RWPE2 (cell line): ENCODE data around the gene GPC2.

Experiments used
- ATAC-seq: fragments of 200-7000 bp; cut with Tn5 transposase; 3 replicates; pipeline ENCODE4 v1.9.1; 2021; ENCODE audit warnings: low read depth
- DNase-seq: peaks from one replicate; pipeline ENCODE4 v3.0.0-alpha.2; 2020; ENCODE audit warnings: low spot score
- H3K27ac ChIP-seq: fragments of 450-650 bp; 2 replicates; pipeline ENCODE4 v1.5.1; 2017; ENCODE audit warnings: mild to moderate bottlenecking; ENCODE audit not compliant: poor library complexity, severe bottlenecking
- H3K27me3 ChIP-seq: fragments of 250-450 bp; sonication (Bioruptor Pico); 2 replicates; pipeline ENCODE4 v1.5.1; 2021; ENCODE audit warnings: mild to moderate bottlenecking, moderate library complexity; ENCODE audit not compliant: insufficient read depth, poor library complexity, severe bottlenecking
- H3K36me3 ChIP-seq: fragments of 250-450 bp; sonication (Bioruptor Pico); 2 replicates; pipeline ENCODE4 v1.5.1; 2020; ENCODE audit warnings: low read depth, mild to moderate bottlenecking, moderate library complexity
- H3K4me1 ChIP-seq: fragments of 250-450 bp; sonication (Bioruptor Pico); 2 replicates; pipeline ENCODE4 v1.5.1; 2021; ENCODE audit warnings: mild to moderate bottlenecking, moderate library complexity; ENCODE audit not compliant: insufficient read depth, poor library complexity, severe bottlenecking
- H3K4me3 ChIP-seq: fragments of 250-450 bp; sonication (Bioruptor Pico); 2 replicates; pipeline ENCODE4 v1.5.1; 2021; ENCODE audit warnings: mild to moderate bottlenecking, moderate library complexity; ENCODE audit not compliant: severe bottlenecking
- H3K9me3 ChIP-seq: fragments of 250-450 bp; sonication (Bioruptor Pico); 2 replicates; pipeline ENCODE4 v1.5.1; 2021; ENCODE audit warnings: mild to moderate bottlenecking, moderate library complexity; ENCODE audit not compliant: severe bottlenecking
- TF ChIP-seq, protein P1 (sequence below): fragments of 450-650 bp; IDR thresholded peaks from one replicate; pipeline ENCODE4 v1.5.1; 2017; ENCODE audit warnings: mild to moderate bottlenecking, moderate library complexity; ENCODE audit not compliant: poor library complexity, severe bottlenecking

Gene GPC2

DNA sequence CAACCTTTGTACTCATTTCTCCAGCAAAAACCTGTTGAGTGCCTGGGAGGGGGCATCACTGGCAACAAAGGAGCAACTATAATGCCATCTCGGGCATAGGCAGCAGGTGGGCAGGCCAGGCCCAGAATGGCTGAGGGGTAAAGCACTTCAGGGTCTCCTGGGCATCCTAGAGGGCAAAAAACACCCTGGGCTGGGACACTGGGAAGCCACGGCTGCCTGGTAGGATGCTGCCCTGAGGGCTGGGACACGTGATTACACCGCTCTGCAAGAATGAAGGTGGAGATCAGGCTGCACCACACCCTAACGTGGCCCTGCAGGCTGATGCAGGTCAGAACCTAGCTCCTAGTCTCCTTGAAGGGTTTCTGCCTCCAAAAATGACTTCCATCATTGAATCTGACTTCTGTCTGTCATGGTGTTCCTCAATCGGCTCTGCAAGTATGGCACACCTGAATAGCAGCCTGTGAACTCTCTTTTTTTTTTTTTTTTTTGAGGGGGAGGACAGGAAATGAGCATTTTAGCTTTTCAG lies 14.1 kb downstream of the GPC2 start:
- Histone ChIP-seq H3K27ac (peak overlapping the region; percentile 52), H3K4me1 (peaks cover 7% of the 10 kb centered on the region), H3K36me3 (no peaks in the 10 kb centered on the region), H3K4me3 (no peak overlapping the region), H3K27me3 (no peaks in the 10 kb centered on the region), H3K9me3 (no peaks in the 10 kb centered on the region)
- TF ChIP-seq, protein P1, sequence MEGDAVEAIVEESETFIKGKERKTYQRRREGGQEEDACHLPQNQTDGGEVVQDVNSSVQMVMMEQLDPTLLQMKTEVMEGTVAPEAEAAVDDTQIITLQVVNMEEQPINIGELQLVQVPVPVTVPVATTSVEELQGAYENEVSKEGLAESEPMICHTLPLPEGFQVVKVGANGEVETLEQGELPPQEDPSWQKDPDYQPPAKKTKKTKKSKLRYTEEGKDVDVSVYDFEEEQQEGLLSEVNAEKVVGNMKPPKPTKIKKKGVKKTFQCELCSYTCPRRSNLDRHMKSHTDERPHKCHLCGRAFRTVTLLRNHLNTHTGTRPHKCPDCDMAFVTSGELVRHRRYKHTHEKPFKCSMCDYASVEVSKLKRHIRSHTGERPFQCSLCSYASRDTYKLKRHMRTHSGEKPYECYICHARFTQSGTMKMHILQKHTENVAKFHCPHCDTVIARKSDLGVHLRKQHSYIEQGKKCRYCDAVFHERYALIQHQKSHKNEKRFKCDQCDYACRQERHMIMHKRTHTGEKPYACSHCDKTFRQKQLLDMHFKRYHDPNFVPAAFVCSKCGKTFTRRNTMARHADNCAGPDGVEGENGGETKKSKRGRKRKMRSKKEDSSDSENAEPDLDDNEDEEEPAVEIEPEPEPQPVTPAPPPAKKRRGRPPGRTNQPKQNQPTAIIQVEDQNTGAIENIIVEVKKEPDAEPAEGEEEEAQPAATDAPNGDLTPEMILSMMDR = no peak
- ATAC-seq = peak; percentile 87
- DNase-seq = no peak

DNA sequence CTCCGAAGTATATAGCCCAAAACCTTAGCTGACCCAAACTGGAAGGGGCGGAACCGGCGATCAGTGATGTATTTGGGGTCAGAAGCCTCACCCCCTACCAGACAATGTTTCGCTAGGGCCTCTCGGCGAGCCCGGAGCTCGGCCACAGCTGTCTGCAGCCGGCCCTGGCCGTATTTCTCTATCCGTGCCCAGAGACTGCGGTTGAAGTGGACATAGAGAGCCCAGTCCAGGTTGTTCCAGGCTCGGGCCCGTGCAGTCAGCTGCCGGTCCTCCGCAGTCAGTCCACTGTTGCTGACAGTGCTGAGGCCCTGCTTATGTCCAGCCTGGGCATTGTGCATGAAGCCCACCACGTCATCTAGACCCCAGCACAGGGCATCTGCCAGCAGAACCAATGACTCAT lies 17.1 kb downstream of the GPC2 start:
- no peaks in the 10 kb centered on the region for H3K9me3 ChIP-seq
- no peaks in the 10 kb centered on the region for H3K27me3 ChIP-seq
- peaks cover 21% of the 10 kb centered on the region for H3K36me3 ChIP-seq
- no peak overlapping the region for H3K4me3 ChIP-seq
- no peak for DNase-seq
- H3K27ac ChIP-seq = no peak overlapping the region
- H3K4me1 ChIP-seq = peaks cover 4% of the 10 kb centered on the region
- ATAC-seq = no peak
- TF ChIP-seq, protein P1 = no peak

DNA sequence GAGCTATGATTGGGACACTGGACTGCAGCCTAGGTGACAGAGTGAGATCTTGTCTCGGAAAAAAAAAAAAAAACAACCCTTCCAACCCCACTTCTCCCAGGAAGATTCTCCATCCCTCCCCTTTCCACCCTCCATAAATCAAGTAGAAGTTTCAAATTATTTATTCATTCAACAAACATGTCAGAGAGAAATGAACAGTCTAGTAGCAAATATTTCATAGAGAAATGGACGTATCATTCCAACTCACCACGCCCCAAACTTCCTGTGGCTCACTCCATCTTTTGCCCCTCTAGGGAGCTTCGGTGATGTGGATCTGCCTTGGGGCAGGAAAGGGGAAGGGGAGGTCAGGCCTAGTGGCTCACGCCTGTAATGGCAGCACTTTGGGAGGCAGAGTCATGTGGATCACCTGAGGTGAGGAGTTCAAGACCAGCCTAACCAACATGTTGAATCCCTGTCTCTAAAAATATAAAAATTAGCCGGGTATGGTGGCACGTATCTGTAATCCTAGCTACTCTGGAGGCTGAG lies 18.0 kb downstream of the GPC2 start:
- peaks cover 4% of the 10 kb centered on the region for H3K4me1 ChIP-seq
- H3K27me3 ChIP-seq = no peaks in the 10 kb centered on the region
- H3K36me3 ChIP-seq = peaks cover 22% of the 10 kb centered on the region
- peak overlapping the region; percentile 93 for H3K4me3 ChIP-seq
- ATAC-seq (no peak), DNase-seq (no peak)
- peak overlapping the region; percentile 71 for H3K27ac ChIP-seq
- no peaks in the 10 kb centered on the region for H3K9me3 ChIP-seq
- TF ChIP-seq, protein P1 = no peak

DNA sequence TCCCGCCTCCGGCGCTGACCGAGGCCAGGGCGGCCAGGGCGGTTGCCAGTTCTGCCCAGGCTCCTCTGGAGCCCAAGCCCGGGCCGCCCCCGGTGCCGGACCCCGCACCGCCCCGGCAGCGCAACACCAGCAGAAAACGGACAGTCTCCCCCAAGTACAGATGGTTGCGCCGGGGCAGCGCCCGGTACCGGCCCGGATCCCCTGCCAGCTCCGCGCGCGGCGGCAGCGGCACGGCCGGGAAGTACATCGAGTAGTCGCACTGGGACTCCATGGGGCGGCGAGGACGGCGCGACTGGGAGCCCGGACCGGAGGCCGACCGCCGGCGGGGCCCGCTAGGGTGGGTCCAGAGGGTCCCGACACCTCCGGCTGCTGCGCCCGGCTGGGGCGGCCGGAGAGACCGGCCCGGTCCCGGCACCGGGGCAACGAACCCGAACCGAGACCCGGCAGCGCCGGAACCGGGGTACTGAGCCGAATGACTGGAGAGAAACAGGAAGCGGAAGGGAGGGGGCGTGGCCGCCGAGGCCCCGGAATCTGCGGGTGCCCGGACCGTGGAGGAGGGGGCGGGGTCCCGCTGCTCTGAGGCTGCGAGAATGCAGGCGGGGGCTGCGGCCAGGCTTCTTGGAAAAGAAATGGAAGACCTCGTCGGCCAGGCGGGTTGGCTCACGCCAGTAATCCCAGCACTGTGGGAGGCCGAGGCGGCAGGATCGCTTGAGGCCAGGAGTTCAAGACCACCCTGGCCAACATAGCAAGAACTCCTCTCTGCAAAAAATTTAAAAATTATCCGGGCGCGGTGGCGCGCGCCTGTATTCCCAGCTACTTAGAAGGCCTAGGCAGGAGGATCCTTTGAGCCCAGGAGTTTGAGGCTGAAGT lies 18.7 kb downstream of the GPC2 start, which contains the start of gene TRAPPC14:
TSS of gene TRAPPC14 (minus strand) at position 495 of the 870 bp plus-strand sequence. CDS start at position 271, 224 bp downstream.
- ATAC-seq = peak; percentile 71
- peak; percentile 93 for DNase-seq
- Histone ChIP-seq H3K36me3 (peaks cover 29% of the 10 kb centered on the region), H3K9me3 (no peaks in the 10 kb centered on the region), H3K4me1 (peaks cover 4% of the 10 kb centered on the region), H3K27ac (peak within 1 kb of the TSS; percentile 71), H3K27me3 (no peaks in the 10 kb centered on the region), H3K4me3 (peak within 1 kb of the TSS; percentile 93)
- TF ChIP-seq, protein P1 = no peak
